GM12801 (cell line): ENCODE measurements around the gene GPR3.

Source experiments
- TF ChIP-seq, protein P1 (sequence below): IDR thresholded peaks from one replicate; pipeline ENCODE4 v1.5.1; 2011; ENCODE audit warnings: control low read depth; ENCODE audit not compliant: insufficient read length; ENCODE audit errors: extremely low read depth

GPR3 gene

GRCh38 chr1:27348861-27349783 lies 43.3 kb upstream of the GPR3 start:
- TF ChIP-seq, protein P1, sequence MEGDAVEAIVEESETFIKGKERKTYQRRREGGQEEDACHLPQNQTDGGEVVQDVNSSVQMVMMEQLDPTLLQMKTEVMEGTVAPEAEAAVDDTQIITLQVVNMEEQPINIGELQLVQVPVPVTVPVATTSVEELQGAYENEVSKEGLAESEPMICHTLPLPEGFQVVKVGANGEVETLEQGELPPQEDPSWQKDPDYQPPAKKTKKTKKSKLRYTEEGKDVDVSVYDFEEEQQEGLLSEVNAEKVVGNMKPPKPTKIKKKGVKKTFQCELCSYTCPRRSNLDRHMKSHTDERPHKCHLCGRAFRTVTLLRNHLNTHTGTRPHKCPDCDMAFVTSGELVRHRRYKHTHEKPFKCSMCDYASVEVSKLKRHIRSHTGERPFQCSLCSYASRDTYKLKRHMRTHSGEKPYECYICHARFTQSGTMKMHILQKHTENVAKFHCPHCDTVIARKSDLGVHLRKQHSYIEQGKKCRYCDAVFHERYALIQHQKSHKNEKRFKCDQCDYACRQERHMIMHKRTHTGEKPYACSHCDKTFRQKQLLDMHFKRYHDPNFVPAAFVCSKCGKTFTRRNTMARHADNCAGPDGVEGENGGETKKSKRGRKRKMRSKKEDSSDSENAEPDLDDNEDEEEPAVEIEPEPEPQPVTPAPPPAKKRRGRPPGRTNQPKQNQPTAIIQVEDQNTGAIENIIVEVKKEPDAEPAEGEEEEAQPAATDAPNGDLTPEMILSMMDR: no peak

DNA sequence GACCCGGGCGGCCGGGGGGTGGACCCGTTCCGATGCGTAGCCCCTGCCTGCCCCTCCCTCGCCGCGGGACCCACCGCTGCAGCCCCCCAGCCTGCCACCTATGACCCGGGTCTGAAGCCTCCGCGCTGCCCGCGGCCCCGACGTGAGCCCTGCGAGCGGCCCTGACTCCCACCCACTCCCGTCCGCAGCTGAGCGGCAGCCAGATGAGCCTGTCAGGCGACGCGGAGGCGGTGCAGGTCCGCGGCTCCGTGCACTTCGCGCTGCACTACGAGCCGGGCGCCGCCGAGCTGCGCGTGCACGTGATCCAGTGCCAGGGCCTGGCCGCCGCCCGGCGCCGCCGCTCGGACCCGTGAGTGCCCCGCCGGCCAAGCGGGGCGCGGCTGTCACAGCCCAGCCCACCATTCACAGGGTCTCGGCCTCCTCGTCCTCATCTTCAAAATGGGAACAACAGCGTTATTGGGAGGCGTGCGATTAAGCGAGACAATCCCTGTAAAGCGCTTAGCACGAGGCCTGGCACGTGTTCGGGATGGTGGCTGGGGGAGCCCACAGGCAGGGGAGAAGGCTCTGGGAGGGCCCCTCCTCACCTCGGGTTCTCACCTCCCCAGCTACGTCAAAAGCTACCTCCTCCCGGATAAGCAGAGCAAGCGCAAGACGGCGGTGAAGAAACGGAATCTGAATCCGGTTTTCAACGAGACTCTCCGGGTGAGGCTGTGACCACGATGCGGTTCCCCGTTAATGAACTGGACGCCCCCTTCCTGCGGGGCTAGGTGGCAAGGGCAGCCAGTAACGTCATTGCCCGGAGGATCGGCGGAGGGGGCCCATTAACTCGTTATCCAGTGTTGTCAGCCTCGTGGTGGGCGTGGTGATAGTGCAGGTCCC lies 42.4 kb upstream of the GPR3 start:
- TF ChIP-seq, protein P1: no peak

DNA sequence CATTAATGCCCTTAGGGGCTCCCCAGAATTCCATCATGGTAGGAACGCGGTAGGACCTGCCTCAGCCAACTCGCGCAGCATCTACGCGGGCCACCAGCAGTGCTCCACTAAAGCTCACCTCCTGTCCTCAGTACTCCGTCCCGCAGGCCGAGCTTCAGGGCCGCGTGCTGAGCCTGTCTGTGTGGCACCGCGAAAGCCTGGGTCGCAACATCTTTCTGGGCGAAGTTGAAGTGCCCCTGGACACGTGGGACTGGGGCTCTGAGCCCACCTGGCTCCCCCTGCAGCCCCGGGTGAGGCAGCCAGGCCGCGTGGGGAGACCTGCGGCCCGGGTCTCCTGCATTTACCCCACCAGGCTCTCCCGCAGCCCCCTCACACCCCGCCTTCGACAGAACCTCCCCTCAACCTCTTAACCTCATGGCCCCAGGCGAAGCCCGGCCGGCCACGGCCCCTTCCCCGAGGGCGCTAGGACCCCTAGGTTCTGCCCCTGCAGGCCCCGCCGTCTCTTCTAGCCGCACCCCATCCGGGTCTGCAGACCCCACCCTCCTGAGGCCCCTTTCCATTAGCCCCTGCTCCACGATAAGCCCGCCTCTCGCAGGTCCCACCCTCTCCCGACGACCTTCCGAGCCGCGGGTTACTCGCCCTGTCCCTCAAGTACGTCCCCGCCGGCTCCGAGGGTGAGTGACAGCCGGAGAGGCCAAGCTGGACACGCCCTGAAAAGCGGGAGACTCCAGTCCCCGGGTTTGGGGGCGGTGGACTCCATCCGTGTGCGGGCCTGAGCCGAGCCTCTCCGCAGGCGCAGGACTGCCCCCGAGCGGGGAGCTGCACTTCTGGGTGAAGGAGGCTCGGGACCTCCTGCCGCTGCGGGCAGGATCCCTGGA lies 41.5 kb upstream of the GPR3 start:
- TF ChIP-seq, protein P1: no peak

- TF ChIP-seq, protein P1: no peak
Measured at GRCh38 chr1:27351541-27352107, 40.8 kb upstream of the GPR3 start.

DNA sequence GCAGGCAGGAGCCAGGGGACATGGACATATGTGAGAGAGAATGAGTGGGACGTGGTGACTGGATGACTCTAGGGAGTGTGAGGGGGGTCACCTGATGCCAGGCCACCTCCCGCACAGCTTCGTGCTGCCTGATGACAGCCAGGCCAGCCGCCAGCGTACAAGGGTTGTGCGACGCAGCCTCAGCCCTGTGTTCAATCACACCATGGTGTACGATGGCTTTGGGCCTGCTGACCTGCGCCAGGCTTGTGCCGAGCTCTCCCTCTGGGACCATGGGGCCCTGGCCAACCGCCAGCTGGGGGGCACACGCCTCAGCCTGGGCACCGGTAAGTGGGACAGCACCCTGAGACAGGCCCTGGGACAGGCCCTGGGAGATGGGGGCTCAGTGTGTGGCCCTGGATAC lies 39.3 kb upstream of the GPR3 start:
- TF ChIP-seq, protein P1: no peak

GRCh38 chr1:27353629-27354028 lies 38.8 kb upstream of the GPR3 start:
- TF ChIP-seq, protein P1: no peak

- TF ChIP-seq, protein P1: no peak
Measured at GRCh38 chr1:27355683-27356082, 36.7 kb upstream of the GPR3 start.
